A549 (cell line): ENCODE results near the gene SH3RF2. TPM values are rescaled to one million over a fixed set of nuclear protein-coding genes. Genes with fewer than 3 reads are reported as not detected.
A peak's percentile ranks its signal among the peaks of the same experiment; 100 is the strongest.

Experiments used
- ATAC-seq, 2 experiments: fragments of 200-7000 bp in 1 of 2; fragments of >200 bp in 1 of 2; cut with Nextera tagmentation in 1 of 2; cut with Tn5 transposase in 1 of 2; 3 replicates each; pipeline versions ENCODE4 v1.8.0 to v1.9.1; 2018 to 2020; ENCODE audit warnings: mild to moderate bottlenecking in 1 of 2, moderate library complexity in 1 of 2
- CTCF ChIA-PET: fragments of 300-600 bp; sonication (Branson Sonifier 250); formaldehyde crosslinking; extraction: SDS; loops from one replicate; lab custom pipeline; 2021; ENCODE audit warnings: antibody characterized with exemption, inconsistent platforms; lab: Yijun Ruan, JAX
- POLR2A ChIA-PET: fragments of 350-600 bp; formaldehyde crosslinking; extraction: SDS; loops from one replicate; lab custom pipeline; 2021; ENCODE audit warnings: antibody characterized with exemption, inconsistent platforms; lab: Yijun Ruan, JAX
- DNase-seq, 2 experiments: peaks; one replicate each; pipeline versions ENCODE4 v3.0.0 to v3.0.0-alpha.2; 2011 to 2016; ENCODE audit warnings: low read depth in 1 of 2, low spot score in 1 of 2
- FAIRE-seq: peaks from 2 replicates; lab custom pipeline; 2011; peaks lifted over from hg19 to GRCh38; lab: Jason Lieb, UNC
- H3K27ac ChIP-seq, 2 experiments: fragments of >200 bp; sonication (Bioruptor Twin); formaldehyde crosslinking; 3 replicates each; pipeline ENCODE4 v1.5.1; 2016 to 2017
- H3K4me1 ChIP-seq: fragments of >200 bp; sonication (Bioruptor Twin); formaldehyde crosslinking; 3 replicates; pipeline ENCODE4 v1.6.1; 2016
- H3K4me2 ChIP-seq: fragments of >200 bp; sonication (Bioruptor Twin); formaldehyde crosslinking; 3 replicates; pipeline ENCODE4 v1.6.1; 2016
- H3K4me3 ChIP-seq: fragments of >200 bp; sonication (Bioruptor Twin); formaldehyde crosslinking; 3 replicates; pipeline ENCODE4 v1.5.1; 2016
- H3K9me3 ChIP-seq: fragments of >200 bp; sonication (Bioruptor Twin); formaldehyde crosslinking; 3 replicates; pipeline ENCODE4 v1.6.1; 2016
- CBX2 ChIP-seq: fragments of 200-600 bp; sonication (generic); IDR thresholded peaks from 2 replicates; pipeline ENCODE4 v1.6.1; 2016; ENCODE audit warnings: low read depth, mild to moderate bottlenecking, borderline replicate concordance
- CHD2 ChIP-seq: fragments of 150-350 bp; IDR thresholded peaks from 2 replicates; pipeline ENCODE4 v1.6.1; 2014; ENCODE audit warnings: low read length; ENCODE audit not compliant: partially characterized antibody
- CHD4 ChIP-seq: fragments of 200-600 bp; sonication (generic); IDR thresholded peaks from 2 replicates; pipeline ENCODE4 v1.6.1; 2016; ENCODE audit warnings: antibody characterized with exemption, mild to moderate bottlenecking, borderline replicate concordance
- EP300 ChIP-seq, 2 experiments: fragments of >200 bp; sonication (Bioruptor Twin); formaldehyde crosslinking; IDR thresholded peaks; 2 replicates in 1 of 2; 3 replicates in 1 of 2; pipeline ENCODE4 v1.6.1; 2016 to 2017
- FOSL2 ChIP-seq, 2 experiments: fragments of 450-650 bp in 1 of 2; fragments of >200 bp in 1 of 2; sonication (Bioruptor Twin) in 1 of 2; formaldehyde crosslinking; IDR thresholded peaks; 2 replicates each; pipeline versions ENCODE4 v1.5.0 to v1.6.1; 2016 to 2020; ENCODE audit warnings: mild to moderate bottlenecking in 1 of 2, moderate library complexity in 1 of 2
- GATA3 ChIP-seq: IDR thresholded peaks from 2 replicates; pipeline ENCODE4 v1.6.1; 2012; ENCODE audit warnings: borderline replicate concordance
- HDAC2 ChIP-seq: fragments of 200-600 bp; sonication (generic); IDR thresholded peaks from 2 replicates; pipeline ENCODE4 v1.6.1; 2016
- JUN ChIP-seq, 2 experiments: fragments of >200 bp; sonication (Bioruptor Twin); formaldehyde crosslinking; IDR thresholded peaks; 2 replicates in 1 of 2; 3 replicates in 1 of 2; pipeline ENCODE4 v1.6.1; 2016 to 2017
- JUNB ChIP-seq: fragments of >200 bp; sonication (Bioruptor Twin); formaldehyde crosslinking; IDR thresholded peaks from 2 replicates; pipeline ENCODE4 v1.6.1; 2016
- MAFK ChIP-seq: fragments of 450-650 bp; IDR thresholded peaks from 2 replicates; pipeline ENCODE4 v1.6.1; 2014; ENCODE audit not compliant: partially characterized antibody
- MYC ChIP-seq: IDR thresholded peaks from 2 replicates; pipeline ENCODE4 v1.6.1; 2012; ENCODE audit warnings: mild to moderate bottlenecking, inconsistent platforms, low read length, improper control_type of control experiment, borderline replicate concordance
- NFE2L2 ChIP-seq: fragments of 150-350 bp; conservative IDR thresholded peaks from 2 replicates; pipeline ENCODE4 v1.6.1; 2014; ENCODE audit warnings: low read length
- NPAS2 ChIP-seq: fragments of 250-450 bp; sonication (Bioruptor Pico); IDR thresholded peaks from 2 replicates; pipeline ENCODE4 v1.8.0; 2022; ENCODE audit warnings: mild to moderate bottlenecking, moderate library complexity, borderline replicate concordance
- POLR2A ChIP-seq: IDR thresholded peaks from 2 replicates; pipeline ENCODE4 v1.6.1; 2012; ENCODE audit warnings: mild to moderate bottlenecking, low read length
- POLR2AphosphoS2 ChIP-seq: conservative IDR thresholded peaks from 2 replicates; pipeline ENCODE4 v1.6.1; 2012; ENCODE audit warnings: low read length, improper control_type of control experiment, inconsistent platforms
- RCOR1 ChIP-seq: fragments of 150-350 bp; IDR thresholded peaks from 2 replicates; pipeline ENCODE4 v1.6.1; 2014; ENCODE audit warnings: antibody characterized with exemption, low read length, low read depth
- RFX5 ChIP-seq: fragments of 450-650 bp; IDR thresholded peaks from 2 replicates; pipeline ENCODE4 v1.7.1; 2014; ENCODE audit warnings: antibody characterized with exemption, mild to moderate bottlenecking, moderate library complexity
- ZFP36 ChIP-seq: fragments of 450-650 bp; IDR thresholded peaks from 2 replicates; pipeline ENCODE4 v1.6.1; 2014; ENCODE audit warnings: borderline replicate concordance; ENCODE audit not compliant: partially characterized antibody
- WGBS: methylation state at CpG from one replicate; pipeline ENCODE4 v1.1.6; 2017; ENCODE audit errors: missing lambda C conversion rate; 5-methylcytosine and 5-hydroxymethylcytosine counted together
- polyA plus RNA-seq, 4 experiments: library from polyadenylated mRNA; depleted of rRNA in 3 of 4; stranded (reverse); fragments of >200 nt; fragmentation: RNase III in 1 of 4; extraction: RNeasy Plus Mini Kit Qiagen cat#74134 plus additional on column Dnase treatment in 1 of 4; gene quantifications; 2 replicates in 3 of 4; 3 replicates in 1 of 4; pipeline ENCODE4 v1.2.3, GENCODE V29; 2011 to 2017
- TF ChIP-seq, protein P1 (sequence below): fragments of 250-450 bp; sonication (Bioruptor Pico); IDR thresholded peaks from 2 replicates; pipeline ENCODE4 v1.5.0; 2020; ENCODE audit warnings: low read depth, mild to moderate bottlenecking, moderate library complexity
- TF ChIP-seq, protein P2 (sequence below): fragments of 150-350 bp; IDR thresholded peaks from 2 replicates; pipeline ENCODE4 v1.6.1; 2014; ENCODE audit warnings: low read depth, mild to moderate bottlenecking, low read length
- TF ChIP-seq, protein P3 (sequence below): fragments of >200 bp; sonication (Bioruptor Twin); formaldehyde crosslinking; IDR thresholded peaks from 2 replicates; pipeline ENCODE4 v1.6.1; 2016
- TF ChIP-seq, protein P4 (sequence below): IDR thresholded peaks from 2 replicates; pipeline ENCODE4 v1.6.1; 2012
- TF ChIP-seq, protein P5 (sequence below): fragments of >200 bp; sonication (Bioruptor Twin); formaldehyde crosslinking; IDR thresholded peaks from 3 replicates; pipeline ENCODE4 v1.5.1; 2016
- TF ChIP-seq, protein P6 (sequence below): fragments of >200 bp; sonication (Bioruptor Twin); formaldehyde crosslinking; IDR thresholded peaks from 3 replicates; pipeline ENCODE4 v1.6.1; 2016

Gene SH3RF2
- polyA plus RNA-seq, 2 of the 4 experiments (the other 2 are of a cell fraction): 4.1 to 6.0 TPM

DNA sequence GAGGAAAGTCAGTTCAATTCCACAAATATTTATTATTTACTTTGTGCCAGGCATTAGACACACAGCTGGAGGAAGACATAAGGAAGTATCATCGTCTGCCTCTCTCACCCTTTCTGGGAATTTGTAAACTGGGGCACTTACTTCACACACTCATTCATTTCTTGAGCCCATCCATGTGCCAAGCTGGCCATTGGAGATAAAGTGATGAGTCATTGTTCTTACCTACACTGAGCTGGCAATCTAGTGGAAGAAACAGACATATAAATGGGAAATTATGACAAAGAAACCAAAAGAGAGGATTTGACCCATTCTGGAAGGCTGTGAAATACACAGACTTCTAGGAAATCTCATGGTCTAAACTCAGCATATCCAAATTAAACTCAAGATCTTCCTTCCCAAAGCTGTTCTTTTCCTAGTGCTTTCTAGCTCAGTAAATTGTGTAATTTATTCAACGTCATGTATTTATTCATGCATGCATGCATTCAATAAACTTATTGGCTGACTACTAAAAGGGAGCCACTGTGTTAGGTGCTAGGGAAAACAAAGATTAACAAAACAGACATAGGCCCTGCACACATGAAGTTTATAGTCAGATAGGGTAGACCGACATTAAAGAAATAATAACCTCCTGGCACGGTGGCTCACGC, 65.3 kb downstream of the SH3RF2 start:
- H3K4me1 ChIP-seq: peaks cover 21% of the 10 kb centered on the region
- no peak overlapping the region for H3K4me3 ChIP-seq
- peak; percentile 95 for TF ChIP-seq NFE2L2
- TF ChIP-seq JUNB: no peak
- no peak for TF ChIP-seq MYC
- TF ChIP-seq, protein P1, sequence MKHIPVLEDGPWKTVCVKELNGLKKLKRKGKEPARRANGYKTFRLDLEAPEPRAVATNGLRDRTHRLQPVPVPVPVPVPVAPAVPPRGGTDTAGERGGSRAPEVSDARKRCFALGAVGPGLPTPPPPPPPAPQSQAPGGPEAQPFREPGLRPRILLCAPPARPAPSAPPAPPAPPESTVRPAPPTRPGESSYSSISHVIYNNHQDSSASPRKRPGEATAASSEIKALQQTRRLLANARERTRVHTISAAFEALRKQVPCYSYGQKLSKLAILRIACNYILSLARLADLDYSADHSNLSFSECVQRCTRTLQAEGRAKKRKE (CRISPR knock-in tag): no peak
- TF ChIP-seq FOSL2 (IDR thresholded peaks at IDR 0.05): peak; percentile 12; the same call in 1 of the 2 replicates
- TF ChIP-seq FOSL2 (CRISPR knock-in tag; IDR thresholded peaks at IDR 0.05): peak; percentile 72
- TF ChIP-seq, protein P2, sequence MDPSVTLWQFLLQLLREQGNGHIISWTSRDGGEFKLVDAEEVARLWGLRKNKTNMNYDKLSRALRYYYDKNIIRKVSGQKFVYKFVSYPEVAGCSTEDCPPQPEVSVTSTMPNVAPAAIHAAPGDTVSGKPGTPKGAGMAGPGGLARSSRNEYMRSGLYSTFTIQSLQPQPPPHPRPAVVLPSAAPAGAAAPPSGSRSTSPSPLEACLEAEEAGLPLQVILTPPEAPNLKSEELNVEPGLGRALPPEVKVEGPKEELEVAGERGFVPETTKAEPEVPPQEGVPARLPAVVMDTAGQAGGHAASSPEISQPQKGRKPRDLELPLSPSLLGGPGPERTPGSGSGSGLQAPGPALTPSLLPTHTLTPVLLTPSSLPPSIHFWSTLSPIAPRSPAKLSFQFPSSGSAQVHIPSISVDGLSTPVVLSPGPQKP: no peak
- TF ChIP-seq, protein P3, sequence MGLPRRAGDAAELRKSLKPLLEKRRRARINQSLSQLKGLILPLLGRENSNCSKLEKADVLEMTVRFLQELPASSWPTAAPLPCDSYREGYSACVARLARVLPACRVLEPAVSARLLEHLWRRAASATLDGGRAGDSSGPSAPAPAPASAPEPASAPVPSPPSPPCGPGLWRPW: no peak
- peak; percentile 93 for TF ChIP-seq MAFK
- peak overlapping the region; percentile 26; the same call in 2 of the 3 replicates for H3K4me2 ChIP-seq
- POLR2A ChIA-PET: no interaction called here
- 83% methylated on average over 5 of the region's 5 CpGs for WGBS
- ATAC-seq (no peak), FAIRE-seq (no peak), DNase-seq (no peak)
- CTCF ChIA-PET: interaction anchor here (0.7 to 2.8 kb wide), 4 partner anchors 12 to 93 kb away, joined by 3 to 11 read pairs (median 4); no protein-coding TSS in a partner anchor
- no peaks in the 10 kb centered on the region for H3K9me3 ChIP-seq
- peak overlapping the region; percentile 43 to 76; a peak in 5 of 6 replicates for H3K27ac ChIP-seq

DNA sequence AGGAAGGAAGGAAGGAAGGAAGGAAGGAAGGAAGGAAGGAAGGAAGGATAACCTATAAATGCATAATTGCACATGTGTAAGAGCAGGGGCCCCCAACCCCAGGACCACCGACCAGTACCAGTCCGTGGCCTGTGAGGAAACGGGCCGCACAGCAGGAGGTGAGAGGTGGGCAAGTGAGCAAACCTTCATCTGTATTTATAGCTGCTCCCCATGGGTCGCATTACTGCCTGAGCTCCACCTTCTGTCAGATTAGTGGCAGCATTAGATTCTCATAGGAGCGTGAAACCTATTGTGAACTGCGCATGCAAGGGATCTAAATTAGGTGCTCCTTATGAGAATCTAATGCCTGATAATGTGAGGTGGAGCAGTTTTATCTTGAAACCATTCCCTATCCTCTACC, 66.1 kb downstream of the SH3RF2 start:
- POLR2A ChIA-PET: no interaction called here
- no peak overlapping the region for H3K4me3 ChIP-seq
- no peak for TF ChIP-seq RFX5
- no peak overlapping the region for H3K4me2 ChIP-seq
- no peak for DNase-seq
- no peak overlapping the region for H3K27ac ChIP-seq
- no peak for FAIRE-seq
- H3K9me3 ChIP-seq: no peaks in the 10 kb centered on the region
- no peak for ATAC-seq
- CTCF ChIA-PET: interaction anchor here (0.7 to 2.8 kb wide), 3 partner anchors 30 to 94 kb away, joined by 3 to 11 read pairs (median 5); no protein-coding TSS in a partner anchor
- WGBS: 93% methylated on average over 7 of the region's 7 CpGs
- peaks cover 21% of the 10 kb centered on the region for H3K4me1 ChIP-seq

DNA sequence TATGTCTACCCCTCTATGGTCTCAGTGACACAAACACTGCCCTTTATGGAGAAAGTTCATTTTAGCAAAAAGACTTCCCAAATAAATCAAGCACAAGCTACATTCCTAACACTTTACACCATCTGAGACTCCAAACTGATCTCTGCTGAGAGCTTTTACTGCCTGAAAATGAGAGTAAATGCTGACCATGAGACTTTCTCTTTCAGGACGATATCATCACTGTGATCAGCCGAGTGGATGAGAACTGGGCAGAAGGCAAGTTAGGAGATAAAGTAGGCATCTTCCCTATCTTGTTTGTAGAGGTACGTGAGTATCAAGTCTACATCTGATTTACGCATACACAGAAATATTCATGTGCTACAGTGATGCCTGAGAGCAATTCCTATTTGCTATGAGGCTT, 67.5 kb downstream of the SH3RF2 start:
- FAIRE-seq: no peak

DNA sequence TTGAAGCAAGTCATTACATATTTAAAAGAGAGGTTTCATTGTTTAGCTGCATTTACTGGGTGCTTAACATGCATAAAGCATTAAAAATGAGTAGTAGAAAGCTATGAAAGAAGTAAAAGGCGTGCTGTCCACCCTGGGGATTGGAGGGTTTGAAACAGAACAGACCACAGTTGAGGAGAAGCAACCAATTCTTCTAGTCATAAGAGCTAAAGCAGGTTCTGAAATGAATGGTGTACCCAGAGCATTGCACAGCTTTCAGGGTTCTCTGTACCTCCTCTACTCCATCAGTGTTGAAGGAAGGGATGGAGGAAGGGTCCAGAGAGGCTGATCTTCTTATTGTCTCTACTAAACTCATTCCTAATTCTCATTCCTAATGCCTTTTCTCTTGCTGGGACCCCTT, 68.9 kb downstream of the SH3RF2 start:
- no peak overlapping the region for H3K4me3 ChIP-seq
- no peaks in the 10 kb centered on the region for H3K9me3 ChIP-seq
- no peak for DNase-seq
- peaks cover 21% of the 10 kb centered on the region for H3K4me1 ChIP-seq
- no peak for FAIRE-seq
- POLR2A ChIA-PET: no interaction called here
- CTCF ChIA-PET: no interaction called here
- WGBS: 73% methylated on average over 1 of the region's 1 CpG
- no peak overlapping the region for H3K27ac ChIP-seq
- 0 out of 3 replicates have a peak overlapping the region, but pooled peaks have one; percentile 2 for H3K4me2 ChIP-seq
- ATAC-seq: no peak
- TF ChIP-seq POLR2AphosphoS2 (no peak), ZFP36 (no peak), RFX5 (no peak), HDAC2 (no peak), EP300 (IDR thresholded peaks at IDR 0.05) (no peak), CHD4 (no peak), NPAS2 (CRISPR knock-in tag) (no peak), GATA3 (no peak), CBX2 (no peak), CHD2 (no peak), MAFK (no peak), POLR2A (no peak)
- TF ChIP-seq, protein P3: no peak
- TF ChIP-seq, protein P4, sequence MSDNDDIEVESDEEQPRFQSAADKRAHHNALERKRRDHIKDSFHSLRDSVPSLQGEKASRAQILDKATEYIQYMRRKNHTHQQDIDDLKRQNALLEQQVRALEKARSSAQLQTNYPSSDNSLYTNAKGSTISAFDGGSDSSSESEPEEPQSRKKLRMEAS: no peak
- TF ChIP-seq, protein P5, sequence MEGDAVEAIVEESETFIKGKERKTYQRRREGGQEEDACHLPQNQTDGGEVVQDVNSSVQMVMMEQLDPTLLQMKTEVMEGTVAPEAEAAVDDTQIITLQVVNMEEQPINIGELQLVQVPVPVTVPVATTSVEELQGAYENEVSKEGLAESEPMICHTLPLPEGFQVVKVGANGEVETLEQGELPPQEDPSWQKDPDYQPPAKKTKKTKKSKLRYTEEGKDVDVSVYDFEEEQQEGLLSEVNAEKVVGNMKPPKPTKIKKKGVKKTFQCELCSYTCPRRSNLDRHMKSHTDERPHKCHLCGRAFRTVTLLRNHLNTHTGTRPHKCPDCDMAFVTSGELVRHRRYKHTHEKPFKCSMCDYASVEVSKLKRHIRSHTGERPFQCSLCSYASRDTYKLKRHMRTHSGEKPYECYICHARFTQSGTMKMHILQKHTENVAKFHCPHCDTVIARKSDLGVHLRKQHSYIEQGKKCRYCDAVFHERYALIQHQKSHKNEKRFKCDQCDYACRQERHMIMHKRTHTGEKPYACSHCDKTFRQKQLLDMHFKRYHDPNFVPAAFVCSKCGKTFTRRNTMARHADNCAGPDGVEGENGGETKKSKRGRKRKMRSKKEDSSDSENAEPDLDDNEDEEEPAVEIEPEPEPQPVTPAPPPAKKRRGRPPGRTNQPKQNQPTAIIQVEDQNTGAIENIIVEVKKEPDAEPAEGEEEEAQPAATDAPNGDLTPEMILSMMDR: no peak

More for the DNA sequence above, 67.5 kb downstream of the SH3RF2 start:
- no peak for ATAC-seq
- POLR2A ChIA-PET: no interaction called here
- no peaks in the 10 kb centered on the region for H3K9me3 ChIP-seq
- WGBS: 83% methylated on average over 4 of the region's 4 CpGs
- no peak overlapping the region for H3K4me2 ChIP-seq
- peak; percentile 10 for TF ChIP-seq MAFK
- TF ChIP-seq, protein P6, sequence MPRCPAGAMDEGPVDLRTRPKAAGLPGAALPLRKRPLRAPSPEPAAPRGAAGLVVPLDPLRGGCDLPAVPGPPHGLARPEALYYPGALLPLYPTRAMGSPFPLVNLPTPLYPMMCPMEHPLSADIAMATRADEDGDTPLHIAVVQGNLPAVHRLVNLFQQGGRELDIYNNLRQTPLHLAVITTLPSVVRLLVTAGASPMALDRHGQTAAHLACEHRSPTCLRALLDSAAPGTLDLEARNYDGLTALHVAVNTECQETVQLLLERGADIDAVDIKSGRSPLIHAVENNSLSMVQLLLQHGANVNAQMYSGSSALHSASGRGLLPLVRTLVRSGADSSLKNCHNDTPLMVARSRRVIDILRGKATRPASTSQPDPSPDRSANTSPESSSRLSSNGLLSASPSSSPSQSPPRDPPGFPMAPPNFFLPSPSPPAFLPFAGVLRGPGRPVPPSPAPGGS: no peak
- no peak for TF ChIP-seq RCOR1
- TF ChIP-seq JUN (IDR thresholded peaks at IDR 0.05): no peak
- TF ChIP-seq, all 56 proteins: peak for 1
- CTCF ChIA-PET: interaction anchor here (0.8 to 2.8 kb wide), 2 partner anchors 17 to 96 kb away, joined by 3 to 11 read pairs; no protein-coding TSS in a partner anchor
- no peak overlapping the region for H3K4me3 ChIP-seq
- DNase-seq: no peak
- H3K27ac ChIP-seq: no peak overlapping the region
- H3K4me1 ChIP-seq: peaks cover 21% of the 10 kb centered on the region
